Lower lobe of right lung (tissue), 2 donors: ENCODE results near the gene CEACAM20. TPM values are rescaled to one million over a fixed set of nuclear protein-coding genes. Genes with fewer than 3 reads are reported as not detected.
"Not testable (repeated sequence)": the region's sequence is repeated elsewhere in the genome, so short reads cannot be mapped to it uniquely, and the experiment has no call there.

Experiments used
- ATAC-seq, 2 donors: fragments of 200-7000 bp; cut with Tn5 transposase; one replicate each; pipeline ENCODE4 v1.9.1; 2020 to 2022; ENCODE audit warnings: mild to moderate bottlenecking in 2 of 2, moderate library complexity in 2 of 2
- DNase-seq: peaks from one replicate; pipeline ENCODE4 v3.0.0-alpha.2; 2020
- H3K27ac ChIP-seq: fragments of 200-600 bp; one replicate; pipeline ENCODE4 v1.8.0; 2022
- H3K27me3 ChIP-seq: fragments of 200-600 bp; one replicate; pipeline ENCODE4 v1.8.0; 2022; ENCODE audit warnings: low read depth
- H3K36me3 ChIP-seq: fragments of 200-600 bp; one replicate; pipeline ENCODE4 v1.8.0; 2022; ENCODE audit warnings: mild to moderate bottlenecking
- H3K4me1 ChIP-seq: fragments of 200-600 bp; one replicate; pipeline ENCODE4 v1.8.0; 2022
- H3K4me3 ChIP-seq: fragments of 200-600 bp; one replicate; pipeline ENCODE4 v1.8.0; 2022; ENCODE audit warnings: mild to moderate bottlenecking
- H3K9me3 ChIP-seq: fragments of 200-600 bp; one replicate; pipeline ENCODE4 v1.8.0; 2022
- CTCF ChIP-seq: fragments of 200-600 bp; IDR thresholded peaks from one replicate; pipeline ENCODE4 v1.8.0; 2022; ENCODE audit warnings: antibody characterized with exemption, mild to moderate bottlenecking
- intact Hi-C: fragments of 100-400 bp; cut with DNase I; formaldehyde crosslinking; loops from one replicate; pipeline ENCODE4 v1.11.0; 2022
- total RNA-seq: library from RNA; stranded (reverse); fragmentation: NEBNext Ultra II Directional; extraction: Animal tissue kit (Norgen Biotek cat#: 25700); gene quantifications from one replicate; pipeline ENCODE4 v1.2.1, GENCODE V29; 2021
- donor health status: DM: no; HTN: yes; CAD: no; lungs with severe emphysema.

Gene CEACAM20
- total RNA-seq, 1 donor from 2014 or later = 0.30 TPM

DNA sequence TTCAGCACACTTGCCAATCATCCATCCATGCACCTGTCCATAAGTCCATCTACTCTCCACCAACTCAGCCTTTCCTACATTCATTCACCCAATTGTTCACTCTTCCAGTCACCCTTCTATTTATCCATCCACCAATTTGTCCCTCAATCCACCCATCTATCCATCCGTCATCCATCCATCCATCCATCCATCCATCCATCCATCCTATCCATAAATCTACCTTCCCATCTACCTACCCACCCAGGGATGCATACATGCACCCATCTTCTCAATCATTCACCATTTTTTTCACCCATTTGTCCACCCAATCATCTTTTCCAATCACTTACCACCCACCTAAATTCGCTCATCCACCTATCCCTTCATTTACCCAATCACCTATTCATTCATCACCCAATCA is 14.6 kb upstream of the CEACAM20 start:
- intact Hi-C loops = no loop called here
- Histone ChIP-seq H3K36me3 (no peaks in the 10 kb centered on the region), H3K27ac (no peak overlapping the region), H3K4me1 (no peaks in the 10 kb centered on the region), H3K27me3 (no peaks in the 10 kb centered on the region), H3K4me3 (no peak overlapping the region), H3K9me3 (no peaks in the 10 kb centered on the region)
- ATAC-seq (no peak), DNase-seq (no peak)
- no peak for TF ChIP-seq CTCF

DNA sequence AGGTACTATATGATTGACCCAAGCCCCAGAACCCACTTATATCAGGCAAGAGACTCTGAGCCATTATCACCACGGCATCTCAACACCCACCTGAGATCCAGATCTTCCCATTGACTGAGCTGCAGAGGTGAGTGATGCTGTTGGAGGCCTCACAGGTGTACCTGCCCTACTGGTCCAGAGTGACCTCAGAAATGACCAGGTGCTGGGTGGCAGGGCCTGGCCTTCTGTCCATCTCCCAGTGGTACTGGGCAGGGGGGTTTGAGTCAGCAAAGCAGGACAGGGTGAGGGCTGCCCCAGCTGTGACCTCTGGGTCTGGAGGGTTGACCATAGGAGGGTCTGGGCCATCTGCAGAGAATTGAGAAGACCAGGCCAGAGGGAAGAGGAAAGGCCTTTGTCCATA is 13.2 kb upstream of the CEACAM20 start:
- Histone ChIP-seq H3K36me3 (no peaks in the 10 kb centered on the region), H3K9me3 (no peaks in the 10 kb centered on the region), H3K27ac (no peak overlapping the region), H3K4me3 (no peak overlapping the region), H3K4me1 (no peaks in the 10 kb centered on the region), H3K27me3 (no peaks in the 10 kb centered on the region)
- ATAC-seq (no peak), DNase-seq (no peak)
- intact Hi-C loops = no loop called here
- TF ChIP-seq CTCF = no peak

- TF ChIP-seq CTCF = no peak
- DNase-seq = no peak
- no peak overlapping the region for H3K27ac ChIP-seq
Observed at GRCh38 chr19:44540736-44541135, 11.3 kb upstream of the CEACAM20 start.

GRCh38 chr19:44539991-44540390 is 10.5 kb upstream of the CEACAM20 start:
- TF ChIP-seq CTCF = no peak
- intact Hi-C loops = no loop called here
- Histone ChIP-seq H3K4me3 (no peak overlapping the region), H3K36me3 (no peaks in the 10 kb centered on the region), H3K27me3 (no peaks in the 10 kb centered on the region), H3K9me3 (no peaks in the 10 kb centered on the region), H3K27ac (no peak overlapping the region), H3K4me1 (no peaks in the 10 kb centered on the region)
- DNase-seq (no peak), ATAC-seq (no peak)

More at GRCh38 chr19:44540736-44541135, 11.3 kb upstream of the CEACAM20 start:
- ATAC-seq = no peak
- no peak overlapping the region for H3K4me3 ChIP-seq
- no peaks in the 10 kb centered on the region for H3K9me3 ChIP-seq
- H3K27me3 ChIP-seq = no peaks in the 10 kb centered on the region
- intact Hi-C loops = no loop called here
- H3K4me1 ChIP-seq = no peaks in the 10 kb centered on the region
- no peaks in the 10 kb centered on the region for H3K36me3 ChIP-seq

DNA sequence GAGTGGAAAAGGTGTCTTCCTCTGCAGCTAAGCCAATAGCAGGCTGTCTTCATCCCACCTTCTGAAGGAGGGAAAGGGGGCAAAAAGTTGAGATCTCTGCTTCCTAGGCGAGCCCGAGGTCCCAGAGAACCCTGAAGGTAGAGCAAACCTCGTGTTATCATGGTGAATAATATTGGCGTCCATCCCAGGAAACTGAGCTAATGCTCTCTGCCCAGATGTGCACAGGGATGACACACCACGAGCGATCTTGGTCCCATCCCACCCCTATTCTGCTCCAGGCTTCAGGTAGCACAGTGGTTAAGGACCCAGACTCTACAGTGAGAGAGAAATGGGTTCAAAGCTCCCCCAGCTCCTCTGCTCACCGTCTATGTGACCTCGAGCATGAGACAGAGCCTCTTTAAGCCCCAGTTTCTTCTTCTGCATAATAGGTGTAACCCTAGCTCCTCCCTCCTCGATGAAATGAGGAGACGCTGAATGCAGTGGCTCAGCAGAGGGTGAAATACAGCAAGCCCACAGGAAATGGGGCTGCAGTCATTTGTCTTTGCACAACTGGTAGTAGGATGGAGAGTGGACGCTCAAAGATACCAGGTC is 9.9 kb upstream of the CEACAM20 start:
- intact Hi-C loops = no loop called here
- Histone ChIP-seq H3K4me1 (no peaks in the 10 kb centered on the region), H3K27me3 (no peaks in the 10 kb centered on the region), H3K27ac (no peak overlapping the region), H3K9me3 (no peaks in the 10 kb centered on the region), H3K4me3 (no peak overlapping the region), H3K36me3 (no peaks in the 10 kb centered on the region)
- no peak for ATAC-seq
- no peak for TF ChIP-seq CTCF
- no peak for DNase-seq

GRCh38 chr19:44535361-44535760 is 5.9 kb upstream of the CEACAM20 start:
- not testable (repeated sequence) for DNase-seq

More at GRCh38 chr19:44535361-44535760, 5.9 kb upstream of the CEACAM20 start:
- H3K4me3 ChIP-seq, H3K27me3 ChIP-seq, H3K27ac ChIP-seq, H3K9me3 ChIP-seq, ATAC-seq, H3K4me1 ChIP-seq, H3K36me3 ChIP-seq, intact Hi-C loops: not testable (repeated sequence)
